Duodenal mucosa (tissue), 2 donors: Measurements from ENCODE around the gene IPO5.
"Not testable (repeated sequence)": the region's sequence is repeated elsewhere in the genome, so short reads cannot be mapped to it uniquely, and the experiment has no call there.

Experiments
- H3K27ac ChIP-seq: one replicate; pipeline ENCODE4 v1.7.0; 2013; ENCODE audit warnings: low read depth, low read length
- H3K27me3 ChIP-seq, 2 donors: one replicate each; pipeline ENCODE4 v1.7.0; 2013; ENCODE audit warnings: low read length in 2 of 2, control low read depth in 1 of 2; ENCODE audit not compliant: insufficient read depth in 2 of 2, control insufficient read depth in 1 of 2
- H3K36me3 ChIP-seq, 2 donors: one replicate each; pipeline ENCODE4 v1.7.0; 2013; ENCODE audit warnings: low read length in 2 of 2, control low read depth in 1 of 2; ENCODE audit not compliant: insufficient read depth in 2 of 2, control insufficient read depth in 1 of 2
- H3K4me1 ChIP-seq, 2 donors: one replicate each; pipeline ENCODE4 v1.7.0; 2013; ENCODE audit warnings: low read length in 2 of 2, control low read depth in 1 of 2; ENCODE audit not compliant: insufficient read depth in 2 of 2, control insufficient read depth in 1 of 2
- H3K4me3 ChIP-seq, 2 donors: one replicate each; pipeline ENCODE4 v1.7.0; 2013; ENCODE audit warnings: low read length in 2 of 2, low read depth in 1 of 2
- H3K9ac ChIP-seq, 2 donors: one replicate each; pipeline ENCODE4 v1.7.0; 2013; ENCODE audit warnings: low read length in 2 of 2, low read depth in 1 of 2
- H3K9me3 ChIP-seq, 2 donors: one replicate each; pipeline ENCODE4 v1.7.0; 2013; ENCODE audit warnings: low read length in 2 of 2, control low read depth in 1 of 2; ENCODE audit not compliant: control insufficient read depth in 1 of 2

IPO5 gene

DNA sequence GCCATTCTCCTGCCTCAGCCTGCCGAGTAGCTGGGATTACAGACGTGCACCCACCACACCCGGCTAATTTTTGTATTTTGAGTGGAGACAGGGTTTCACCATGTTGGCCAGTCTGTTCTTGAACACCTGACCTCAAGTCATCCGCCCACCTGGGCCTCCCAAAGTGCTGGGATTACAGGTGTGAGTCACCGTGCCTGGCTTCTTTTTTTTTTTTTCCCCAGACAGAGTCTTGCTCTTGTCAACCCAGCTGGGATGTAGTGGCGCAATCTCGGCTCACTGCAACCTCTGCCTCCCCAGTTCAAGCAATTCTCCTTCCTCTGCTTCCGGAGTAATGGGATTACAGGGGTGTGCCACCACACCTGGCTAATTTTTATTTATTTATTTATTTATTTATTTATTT lies 51.5 kb downstream of the IPO5 start:
- H3K27ac ChIP-seq, H3K9me3 ChIP-seq, H3K4me1 ChIP-seq, H3K9ac ChIP-seq, H3K27me3 ChIP-seq, H3K4me3 ChIP-seq: not testable (repeated sequence)
- H3K36me3 ChIP-seq = peaks cover 32 to 74% of the 10 kb centered on the region in 2 donors

DNA sequence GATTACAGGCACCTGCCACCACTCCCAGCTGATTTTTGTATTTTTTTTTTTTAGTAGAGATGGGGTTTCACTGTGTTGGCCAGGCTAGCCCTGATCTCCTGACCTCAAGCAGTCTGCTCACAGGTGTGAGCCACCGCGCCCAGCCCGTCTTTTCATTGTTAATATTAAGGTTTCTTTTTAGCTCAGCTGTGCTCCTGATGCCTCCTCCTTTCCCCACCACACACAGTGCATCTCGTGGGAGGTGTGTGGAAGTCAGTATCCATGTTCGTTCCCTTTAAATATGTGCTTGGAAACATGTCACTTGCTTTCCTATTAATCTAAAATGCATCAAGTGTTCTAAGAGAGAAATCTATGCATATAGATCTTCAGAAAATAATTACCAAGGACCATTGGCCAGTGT lies 53.5 kb downstream of the IPO5 start:
- no peak overlapping the region for H3K9ac ChIP-seq
- no peak overlapping the region for H3K27ac ChIP-seq
- no peaks in the 10 kb centered on the region for H3K4me1 ChIP-seq
- no peak overlapping the region for H3K4me3 ChIP-seq
- no peaks in the 10 kb centered on the region for H3K27me3 ChIP-seq
- peaks cover 33 to 72% of the 10 kb centered on the region in 2 donors for H3K36me3 ChIP-seq
- H3K9me3 ChIP-seq = no peaks in the 10 kb centered on the region

DNA sequence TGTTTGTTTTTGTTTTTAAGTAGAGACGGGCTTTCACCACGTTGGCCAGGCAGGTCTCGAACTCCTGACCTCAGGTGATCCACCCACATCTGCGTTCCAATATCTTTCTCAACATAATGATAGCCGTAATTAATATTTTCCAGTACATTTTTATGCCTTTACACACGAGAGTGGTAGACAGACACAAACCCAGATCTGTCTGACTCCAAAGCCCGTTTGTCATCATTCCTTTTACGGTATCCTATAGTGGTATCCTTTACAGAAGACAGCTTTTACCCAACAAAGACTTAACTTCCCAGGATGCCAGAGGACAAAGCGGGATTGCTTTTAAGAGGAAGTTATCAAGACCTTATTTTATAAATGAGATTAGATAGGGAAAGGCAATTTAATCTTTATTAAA lies 59.8 kb downstream of the IPO5 start:
- H3K27me3 ChIP-seq = no peaks in the 10 kb centered on the region
- no peaks in the 10 kb centered on the region for H3K9me3 ChIP-seq
- no peak overlapping the region for H3K9ac ChIP-seq
- H3K36me3 ChIP-seq = peaks cover 29 to 76% of the 10 kb centered on the region in 2 donors
- no peak overlapping the region for H3K4me3 ChIP-seq
- H3K4me1 ChIP-seq = no peaks in the 10 kb centered on the region
- H3K27ac ChIP-seq = no peak overlapping the region

DNA sequence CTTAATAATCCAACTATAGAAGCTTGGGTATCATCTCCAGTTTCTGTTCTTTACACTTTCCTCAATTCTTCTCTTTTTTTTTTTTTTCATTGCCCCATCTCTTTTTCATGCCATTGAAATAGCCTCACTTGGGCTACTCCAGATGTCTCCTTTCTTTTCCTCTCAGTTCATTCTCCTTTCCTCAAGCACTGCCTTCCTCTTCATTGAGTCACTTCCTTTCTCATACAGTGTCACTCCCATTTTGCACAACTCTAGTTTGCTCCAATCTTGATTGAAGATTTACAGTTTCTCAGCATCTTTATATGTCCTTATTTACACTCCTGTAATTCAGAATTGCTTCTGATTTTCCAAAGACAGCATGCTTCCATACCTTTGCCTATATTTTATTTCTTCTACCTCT lies 61.3 kb downstream of the IPO5 start:
- no peaks in the 10 kb centered on the region for H3K9me3 ChIP-seq
- no peak overlapping the region for H3K27ac ChIP-seq
- no peaks in the 10 kb centered on the region for H3K4me1 ChIP-seq
- peaks cover 28 to 77% of the 10 kb centered on the region in 2 donors for H3K36me3 ChIP-seq
- no peak overlapping the region for H3K9ac ChIP-seq
- no peak overlapping the region for H3K4me3 ChIP-seq
- H3K27me3 ChIP-seq = no peaks in the 10 kb centered on the region

DNA sequence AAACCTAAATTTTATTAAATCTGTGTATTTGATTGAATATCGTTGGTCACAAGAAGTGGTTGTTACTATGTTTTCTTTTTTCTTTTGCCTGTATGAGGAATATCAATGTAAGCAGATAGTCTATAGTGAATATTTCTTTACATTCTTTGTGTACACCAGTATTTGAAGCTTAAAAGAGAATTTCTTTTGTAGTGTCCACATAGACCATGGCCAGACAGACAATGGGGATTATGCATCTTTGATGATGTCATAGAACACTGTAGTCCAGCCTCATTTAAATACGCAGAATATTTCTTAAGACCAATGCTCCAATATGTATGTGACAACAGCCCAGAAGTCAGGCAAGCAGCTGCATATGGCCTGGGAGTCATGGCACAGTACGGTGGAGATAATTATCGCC lies 64.8 kb downstream of the IPO5 start:
- no peak overlapping the region for H3K4me3 ChIP-seq
- no peak overlapping the region for H3K9ac ChIP-seq
- H3K9me3 ChIP-seq = no peaks in the 10 kb centered on the region
- H3K4me1 ChIP-seq = no peaks in the 10 kb centered on the region
- H3K27me3 ChIP-seq = no peaks in the 10 kb centered on the region
- H3K36me3 ChIP-seq = peaks cover 31 to 78% of the 10 kb centered on the region in 2 donors
- H3K27ac ChIP-seq = no peak overlapping the region

DNA sequence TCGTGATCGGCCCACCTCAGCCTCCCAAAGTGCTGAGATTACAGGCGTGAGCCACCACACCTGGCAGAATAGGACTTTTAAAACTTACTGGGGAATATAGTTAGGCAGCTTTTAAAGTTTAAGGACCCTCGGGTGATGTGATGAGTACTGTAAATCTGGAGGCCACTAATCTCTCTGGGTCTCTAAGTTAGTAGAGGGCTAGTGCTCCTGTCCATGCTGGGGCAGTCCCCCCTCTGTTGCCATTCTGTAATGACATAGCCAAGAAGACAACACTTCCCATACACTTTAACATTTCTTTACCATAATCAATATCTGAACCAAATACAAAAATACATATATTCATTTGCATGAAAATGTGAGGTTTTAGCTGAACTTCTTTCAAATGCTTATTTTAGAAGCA lies 65.7 kb downstream of the IPO5 start:
- Histone ChIP-seq H3K9me3 (no peaks in the 10 kb centered on the region), H3K4me1 (no peaks in the 10 kb centered on the region), H3K27me3 (no peaks in the 10 kb centered on the region), H3K9ac (no peak overlapping the region), H3K36me3 (peaks cover 35 to 70% of the 10 kb centered on the region in 2 donors), H3K4me3 (no peak overlapping the region), H3K27ac (no peak overlapping the region)

DNA sequence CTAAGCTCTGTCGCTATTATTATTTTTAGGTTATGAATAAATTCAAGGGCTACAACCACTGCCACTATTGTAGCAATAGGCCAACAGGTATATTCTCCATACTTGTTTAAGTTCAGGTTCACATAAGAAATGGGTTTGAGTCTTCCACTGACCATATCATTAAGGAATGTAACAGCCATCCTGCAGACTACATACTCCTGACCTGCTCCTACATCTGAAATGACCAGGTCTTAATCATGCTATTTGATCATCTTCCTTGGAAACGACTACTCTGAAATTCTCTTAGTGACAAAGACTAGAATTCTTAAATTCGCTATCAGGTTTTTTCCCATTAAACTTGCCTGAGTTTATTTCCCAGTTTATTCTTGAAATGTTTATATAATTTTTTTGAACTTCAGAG lies 66.8 kb downstream of the IPO5 start:
- Histone ChIP-seq H3K4me3 (no peak overlapping the region), H3K27ac (no peak overlapping the region), H3K36me3 (peaks cover 29 to 61% of the 10 kb centered on the region in 2 donors), H3K4me1 (no peaks in the 10 kb centered on the region), H3K9ac (no peak overlapping the region), H3K9me3 (no peaks in the 10 kb centered on the region), H3K27me3 (no peaks in the 10 kb centered on the region)

DNA sequence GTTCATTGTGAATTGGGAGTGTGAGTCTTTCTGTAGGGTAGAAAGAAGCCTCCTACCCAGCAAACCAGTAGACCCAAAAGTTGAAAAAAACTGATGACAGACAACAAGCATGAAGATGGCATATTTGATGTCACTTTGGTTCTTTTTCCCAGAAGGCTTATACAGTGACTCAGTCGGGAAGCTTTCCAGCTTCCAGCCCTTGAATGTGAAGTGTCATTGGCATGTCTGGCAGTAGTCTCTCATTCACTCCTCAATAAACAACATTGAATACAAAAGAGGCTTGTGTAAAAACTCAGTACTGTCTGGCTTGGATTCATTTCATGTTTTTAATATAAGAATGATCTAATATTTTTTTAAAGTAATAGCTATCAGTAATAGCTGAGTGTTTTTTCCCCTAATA lies 68.7 kb downstream of the IPO5 start:
- peaks cover 22 to 47% of the 10 kb centered on the region in 2 donors for H3K36me3 ChIP-seq
- H3K9ac ChIP-seq = no peak overlapping the region
- H3K9me3 ChIP-seq = no peaks in the 10 kb centered on the region
- H3K27me3 ChIP-seq = no peaks in the 10 kb centered on the region
- H3K4me1 ChIP-seq = no peaks in the 10 kb centered on the region
- no peak overlapping the region for H3K4me3 ChIP-seq
- no peak overlapping the region for H3K27ac ChIP-seq

DNA sequence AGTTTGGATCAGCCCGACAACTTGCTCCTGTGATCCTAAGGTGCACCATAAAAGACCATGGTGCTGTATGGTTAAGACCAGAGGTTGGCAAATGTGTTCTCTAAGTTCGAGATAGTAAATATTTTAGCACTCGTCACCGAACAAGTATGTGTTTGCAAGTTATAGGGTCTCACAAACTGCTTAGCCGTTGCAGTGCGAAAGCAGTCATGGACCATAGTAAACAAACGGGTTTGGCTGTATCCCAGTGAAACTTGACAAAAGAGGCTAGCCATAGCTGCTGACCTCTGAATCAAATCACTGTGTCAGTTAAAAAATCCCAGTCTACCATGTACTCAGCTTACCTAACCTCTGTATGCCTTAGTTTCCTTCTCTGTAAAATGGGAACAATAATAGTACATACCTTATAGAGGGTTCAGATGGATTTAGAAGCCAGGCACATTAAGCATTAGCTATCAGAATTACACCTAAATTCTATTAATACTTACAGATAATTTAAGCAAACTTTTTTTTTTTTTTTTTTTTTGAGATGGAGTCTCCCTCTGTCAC lies 72.1 kb downstream of the IPO5 start:
- no peak overlapping the region for H3K4me3 ChIP-seq
- no peak overlapping the region for H3K9ac ChIP-seq
- no peaks in the 10 kb centered on the region for H3K27me3 ChIP-seq
- H3K27ac ChIP-seq = no peak overlapping the region
- H3K4me1 ChIP-seq = no peaks in the 10 kb centered on the region
- H3K9me3 ChIP-seq = no peaks in the 10 kb centered on the region
- peaks cover 7 to 19% of the 10 kb centered on the region in 2 donors for H3K36me3 ChIP-seq

DNA sequence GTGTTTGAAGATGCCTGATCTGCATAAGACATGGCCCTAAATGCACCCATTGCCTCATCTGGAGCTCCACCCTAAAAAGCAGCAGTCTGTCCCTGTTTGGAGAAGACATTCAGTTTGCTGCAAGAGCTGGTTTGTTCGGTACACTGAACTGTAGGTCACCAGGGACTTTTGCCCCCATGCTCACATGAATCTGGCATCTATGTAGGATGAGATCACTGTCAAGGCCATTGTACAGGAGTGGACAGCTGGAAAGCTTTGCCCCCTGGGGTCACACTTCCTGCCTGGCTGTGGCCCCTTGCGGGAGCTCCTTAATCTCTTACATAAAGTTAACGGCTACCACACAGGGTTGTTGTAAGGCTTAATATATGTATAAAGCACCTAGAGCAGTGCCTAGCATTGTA lies 73.0 kb downstream of the IPO5 start:
- Histone ChIP-seq H3K27me3 (no peaks in the 10 kb centered on the region), H3K4me1 (no peaks in the 10 kb centered on the region), H3K27ac (no peak overlapping the region), H3K9ac (no peak overlapping the region), H3K9me3 (no peaks in the 10 kb centered on the region), H3K4me3 (no peak overlapping the region), H3K36me3 (peaks cover 4 to 11% of the 10 kb centered on the region in 2 donors)

DNA sequence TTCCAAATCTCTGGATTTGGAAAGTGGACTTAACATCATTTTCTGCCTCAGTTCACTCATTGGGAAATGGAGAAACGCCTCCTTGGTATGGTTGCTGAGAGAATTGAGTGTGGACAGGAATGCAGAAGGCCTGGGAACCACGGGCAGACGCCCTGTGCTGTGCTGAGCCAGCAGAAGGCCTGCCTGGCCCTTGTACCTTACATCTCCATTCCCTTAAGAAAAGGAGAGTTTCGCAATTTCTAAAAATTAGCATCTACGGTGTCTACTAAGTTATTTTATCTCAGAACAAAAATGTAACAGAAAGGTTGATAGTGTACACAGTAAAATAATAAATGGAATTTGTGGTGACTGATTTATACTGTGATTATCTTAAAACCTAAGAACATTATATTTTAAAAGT lies 78.7 kb downstream of the IPO5 start:
- Histone ChIP-seq H3K9me3 (no peaks in the 10 kb centered on the region), H3K9ac (no peak overlapping the region), H3K4me3 (no peak overlapping the region), H3K36me3 (no peaks in the 10 kb centered on the region), H3K27me3 (no peaks in the 10 kb centered on the region), H3K4me1 (no peaks in the 10 kb centered on the region), H3K27ac (no peak overlapping the region)
